AG10803 (cell line): Measurements from ENCODE around the gene ZNF324.
A peak's percentile ranks its signal among the peaks of the same experiment; 100 is the strongest.

Experiments
- DNase-seq: peaks from one replicate; pipeline ENCODE4 v3.0.0; 2010; ENCODE audit warnings: low read depth
- H3K4me3 ChIP-seq: 2 replicates; pipeline ENCODE4 v1.5.1; 2011; ENCODE audit warnings: mild to moderate bottlenecking, low read length, control low read depth
- CTCF ChIP-seq: conservative IDR thresholded peaks from 2 replicates; pipeline ENCODE4 v1.5.1; 2011; ENCODE audit warnings: mild to moderate bottlenecking, low read length, control low read depth, inconsistent platforms

Gene ZNF324

GRCh38 chr19:58511353-58512208 is 44.7 kb downstream of the ZNF324 start, which contains the start of gene SLC27A5:
SLC27A5 (minus strand) TSS chr19:58511992; CDS start chr19:58511955, 37 bp downstream.
- no peak within 1 kb of the TSS for H3K4me3 ChIP-seq
- no peak for DNase-seq
- TF ChIP-seq CTCF, result no peak

- TF ChIP-seq CTCF, result no peak
- no peak overlapping the region for H3K4me3 ChIP-seq
- DNase-seq, result no peak
Measured at GRCh38 chr19:58513213-58513693, 46.4 kb downstream of the ZNF324 start.

- peak; percentile 84 for DNase-seq
- peak; percentile 52 for TF ChIP-seq CTCF
Measured at GRCh38 chr19:58513694-58514563, 47.0 kb downstream of the ZNF324 start.

DNA sequence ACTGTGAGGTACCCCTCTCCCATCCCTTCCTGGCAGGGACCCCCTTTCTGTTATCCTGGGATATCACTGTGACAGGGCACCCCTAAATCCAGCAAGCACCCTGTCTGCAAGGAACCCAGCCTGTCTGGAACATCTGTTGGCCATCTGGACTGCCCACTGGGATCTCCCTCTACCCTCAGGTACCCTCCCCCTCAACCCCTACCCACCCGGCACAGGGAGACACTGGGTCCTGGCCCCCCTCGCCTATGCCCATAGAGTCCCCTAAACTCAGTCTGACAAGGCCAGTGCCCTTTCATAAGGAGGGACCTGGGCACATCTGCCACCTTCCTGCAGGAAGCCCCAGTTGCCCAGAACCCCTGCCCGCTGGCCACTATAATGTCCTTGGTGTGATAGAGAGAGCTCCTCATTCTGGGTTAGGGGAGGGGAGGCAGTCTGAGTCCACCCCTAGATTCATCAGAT is 47.7 kb downstream of the ZNF324 start:
- no peak for TF ChIP-seq CTCF
- DNase-seq, result no peak
- peak overlapping the region; percentile 56 for H3K4me3 ChIP-seq

More at GRCh38 chr19:58513694-58514563, 47.0 kb downstream of the ZNF324 start:
- peak overlapping the region; percentile 56 for H3K4me3 ChIP-seq

DNA sequence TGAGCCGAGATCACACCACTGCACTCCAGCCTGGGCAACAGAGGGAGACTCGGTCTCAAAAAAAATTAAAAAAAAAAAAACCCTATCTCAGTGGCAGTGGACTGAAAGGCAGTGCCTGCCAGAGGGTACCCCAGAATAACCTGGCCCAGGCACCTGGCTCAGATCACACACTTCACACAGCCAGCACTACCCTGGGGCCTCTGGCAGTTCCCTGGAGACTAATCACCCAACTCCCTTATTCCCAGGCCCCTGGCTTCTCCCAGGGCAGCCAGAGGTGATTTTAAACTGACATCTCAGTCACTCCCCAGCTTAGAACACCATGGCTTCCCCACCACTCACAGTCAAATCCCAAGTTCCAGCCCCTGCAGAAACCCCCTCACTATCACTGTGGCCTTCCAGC is 48.4 kb downstream of the ZNF324 start:
- DNase-seq, result no peak
- TF ChIP-seq CTCF, result no peak
- H3K4me3 ChIP-seq, result no peak overlapping the region

DNA sequence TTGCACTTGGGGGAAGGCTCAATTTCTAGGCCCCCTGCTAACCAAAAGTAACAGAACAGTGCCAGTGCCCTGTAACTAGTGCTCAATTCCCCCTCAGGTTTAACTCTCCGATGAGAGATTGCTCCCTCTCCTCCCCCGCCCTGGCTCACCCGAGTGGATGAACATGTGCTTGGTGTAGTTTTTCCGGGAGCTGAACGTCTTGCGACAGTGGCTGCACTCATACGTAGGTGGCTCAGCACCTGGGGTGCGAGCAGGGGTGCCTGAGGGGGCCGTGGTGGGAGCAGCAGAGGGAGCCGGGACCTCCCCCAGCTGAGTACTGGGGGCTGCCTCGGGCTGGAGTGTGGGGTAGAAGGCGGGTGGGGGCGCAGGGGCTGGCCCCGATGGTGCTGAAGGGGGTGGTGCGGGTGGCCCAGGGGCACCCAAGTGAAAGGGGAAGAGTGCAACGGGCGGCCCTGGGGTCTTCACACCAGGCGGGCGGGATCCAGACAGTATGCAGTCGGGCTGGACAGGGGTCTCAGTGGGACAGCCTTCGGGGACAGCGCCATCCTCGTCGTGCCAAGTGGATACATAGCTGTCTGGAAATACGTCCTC is 49.5 kb downstream of the ZNF324 start:
- DNase-seq, result no peak
- H3K4me3 ChIP-seq, result no peak overlapping the region
- TF ChIP-seq CTCF, result no peak
